ENCODE data around the gene ABCB9.

The ABCB9 gene

DNA sequence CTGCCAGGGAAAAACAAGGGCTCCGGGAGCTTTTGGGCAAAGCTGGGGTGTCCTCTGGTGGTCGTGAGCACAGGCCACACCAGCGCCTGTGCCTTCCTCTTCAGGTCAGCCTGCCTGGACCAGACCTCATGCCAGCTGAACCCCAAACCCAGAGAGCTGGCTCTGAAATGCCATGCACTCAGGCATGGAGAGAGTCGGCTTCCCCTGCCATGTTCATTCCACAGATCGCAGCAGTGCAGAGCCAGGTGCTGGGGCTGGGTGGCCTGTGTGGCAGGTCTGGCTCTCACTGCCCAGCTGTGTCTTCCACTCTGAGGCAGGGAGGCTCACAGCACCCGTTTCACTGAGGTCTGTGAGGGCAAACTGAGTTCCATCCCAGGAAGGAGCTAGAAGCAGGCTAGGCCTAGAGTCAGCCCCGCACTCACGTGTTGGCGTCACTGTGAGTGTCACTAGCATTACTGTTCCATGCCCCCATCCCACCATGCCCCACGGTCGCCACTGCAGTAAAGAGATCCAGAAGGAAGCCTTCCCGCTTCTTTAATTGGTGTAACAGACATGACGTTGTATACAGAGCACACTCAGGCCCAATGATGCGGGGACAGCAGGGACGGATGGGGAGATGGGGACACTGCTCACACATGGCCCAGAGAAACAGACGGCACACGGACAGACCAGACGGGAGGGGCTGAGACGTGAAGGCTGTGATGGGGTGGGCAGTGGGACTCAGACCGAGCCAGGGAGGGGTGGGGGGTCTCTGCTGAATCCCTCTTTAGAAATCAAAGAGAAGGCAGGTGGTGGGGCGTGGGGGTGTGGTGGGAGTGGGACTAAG is 16.9 kb upstream of the ABCB9 start:
- Histone ChIP-seq H3K9me3 (no peaks in the 10 kb centered on the region), H3K4me3 (ENCODE audit: low read depth in 1 of 2, low read length in 1 of 2) (no peak overlapping the region), H3K4me1 (ENCODE audit: control insufficient read depth in 1 of 2, insufficient read depth in 1 of 2, low read depth in 1 of 2, low read length in 1 of 2) (peaks cover 45 to 61% of the 10 kb centered on the region in 2 experiments), H3K36me3 (peaks cover 29% of the 10 kb centered on the region), H3K27me3 (no peaks in the 10 kb centered on the region), H3K27ac (peak overlapping the region; percentile 33)
- TF ChIP-seq, protein P1, sequence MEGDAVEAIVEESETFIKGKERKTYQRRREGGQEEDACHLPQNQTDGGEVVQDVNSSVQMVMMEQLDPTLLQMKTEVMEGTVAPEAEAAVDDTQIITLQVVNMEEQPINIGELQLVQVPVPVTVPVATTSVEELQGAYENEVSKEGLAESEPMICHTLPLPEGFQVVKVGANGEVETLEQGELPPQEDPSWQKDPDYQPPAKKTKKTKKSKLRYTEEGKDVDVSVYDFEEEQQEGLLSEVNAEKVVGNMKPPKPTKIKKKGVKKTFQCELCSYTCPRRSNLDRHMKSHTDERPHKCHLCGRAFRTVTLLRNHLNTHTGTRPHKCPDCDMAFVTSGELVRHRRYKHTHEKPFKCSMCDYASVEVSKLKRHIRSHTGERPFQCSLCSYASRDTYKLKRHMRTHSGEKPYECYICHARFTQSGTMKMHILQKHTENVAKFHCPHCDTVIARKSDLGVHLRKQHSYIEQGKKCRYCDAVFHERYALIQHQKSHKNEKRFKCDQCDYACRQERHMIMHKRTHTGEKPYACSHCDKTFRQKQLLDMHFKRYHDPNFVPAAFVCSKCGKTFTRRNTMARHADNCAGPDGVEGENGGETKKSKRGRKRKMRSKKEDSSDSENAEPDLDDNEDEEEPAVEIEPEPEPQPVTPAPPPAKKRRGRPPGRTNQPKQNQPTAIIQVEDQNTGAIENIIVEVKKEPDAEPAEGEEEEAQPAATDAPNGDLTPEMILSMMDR (IDR thresholded peaks at IDR 0.05): no peak

DNA sequence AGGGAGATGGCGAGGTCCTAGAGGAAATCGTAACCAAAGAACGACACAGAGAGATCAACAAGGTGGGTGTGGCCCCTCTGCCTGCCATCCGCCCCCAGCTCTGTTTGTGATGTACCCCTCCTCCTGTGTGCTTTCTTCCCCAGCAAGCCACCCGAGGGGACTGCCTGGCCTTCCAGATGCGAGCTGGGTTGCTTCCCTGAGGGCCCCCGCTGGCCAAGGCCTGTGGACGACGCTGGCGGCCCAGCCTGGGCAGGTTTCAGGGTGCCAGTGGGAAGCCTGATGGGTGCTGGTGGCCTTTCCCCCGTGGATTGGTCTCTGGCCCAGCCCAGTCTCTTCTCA is 16.2 kb upstream of the ABCB9 start:
- Histone ChIP-seq H3K4me3 (ENCODE audit: low read depth in 1 of 2, low read length in 1 of 2) (no peak overlapping the region), H3K4me1 (ENCODE audit: control insufficient read depth in 1 of 2, insufficient read depth in 1 of 2, low read depth in 1 of 2, low read length in 1 of 2) (peaks cover 45 to 61% of the 10 kb centered on the region in 2 experiments), H3K27me3 (no peaks in the 10 kb centered on the region), H3K27ac (peak overlapping the region; percentile 88), H3K36me3 (peaks cover 29% of the 10 kb centered on the region), H3K9me3 (no peaks in the 10 kb centered on the region)
- TF ChIP-seq, protein P1 (IDR thresholded peaks at IDR 0.05): no peak

DNA sequence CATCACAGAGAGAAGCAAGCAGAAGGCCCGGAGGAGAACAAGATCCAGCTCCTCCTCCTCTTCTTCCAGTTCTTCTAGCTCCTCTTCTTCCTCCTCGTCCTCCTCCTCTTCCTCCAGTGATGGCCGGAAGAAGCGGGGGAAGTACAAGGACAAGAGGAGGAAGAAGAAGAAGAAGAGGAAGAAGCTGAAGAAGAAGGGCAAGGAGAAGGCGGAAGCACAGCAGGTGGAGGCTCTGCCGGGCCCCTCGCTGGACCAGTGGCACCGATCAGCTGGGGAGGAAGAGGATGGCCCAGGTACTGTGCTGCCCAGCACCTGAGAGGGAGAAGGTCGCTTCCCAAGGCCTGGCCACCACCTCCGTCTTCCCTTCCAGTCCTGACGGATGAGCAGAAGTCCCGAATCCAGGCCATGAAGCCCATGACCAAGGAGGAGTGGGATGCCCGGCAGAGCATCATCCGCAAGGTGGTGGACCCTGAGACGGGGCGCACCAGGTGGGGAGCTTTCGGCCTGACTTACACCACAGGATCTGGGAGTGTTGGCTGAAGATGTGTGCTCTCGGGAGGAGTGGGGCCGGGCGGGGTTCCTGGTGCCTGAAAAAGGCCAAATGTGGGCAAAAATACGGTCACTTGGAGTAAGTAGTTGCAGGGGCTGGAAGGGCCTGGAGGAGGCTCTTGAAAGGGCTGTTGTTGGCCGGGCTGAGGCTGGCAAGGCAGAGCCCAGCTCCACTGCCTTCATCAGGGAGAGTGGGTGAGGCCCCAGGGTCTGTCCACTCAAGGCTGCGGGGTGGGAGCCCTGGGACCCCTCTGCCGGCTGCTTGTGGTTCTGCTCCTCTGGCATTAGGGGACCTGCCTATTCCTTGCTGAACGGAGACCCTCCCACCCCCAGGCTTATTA is 15.6 kb upstream of the ABCB9 start:
- peaks cover 45 to 61% of the 10 kb centered on the region in 2 experiments for H3K4me1 ChIP-seq (ENCODE audit: control insufficient read depth in 1 of 2, insufficient read depth in 1 of 2, low read depth in 1 of 2, low read length in 1 of 2)
- H3K36me3 ChIP-seq: peaks cover 33% of the 10 kb centered on the region
- H3K9me3 ChIP-seq: no peaks in the 10 kb centered on the region
- TF ChIP-seq, protein P1 (IDR thresholded peaks at IDR 0.05): no peak
- H3K27me3 ChIP-seq: no peaks in the 10 kb centered on the region
- peak overlapping the region; percentile 88 for H3K27ac ChIP-seq
- H3K4me3 ChIP-seq (ENCODE audit: low read depth in 1 of 2, low read length in 1 of 2): peak overlapping the region; percentile 80 to 95

DNA sequence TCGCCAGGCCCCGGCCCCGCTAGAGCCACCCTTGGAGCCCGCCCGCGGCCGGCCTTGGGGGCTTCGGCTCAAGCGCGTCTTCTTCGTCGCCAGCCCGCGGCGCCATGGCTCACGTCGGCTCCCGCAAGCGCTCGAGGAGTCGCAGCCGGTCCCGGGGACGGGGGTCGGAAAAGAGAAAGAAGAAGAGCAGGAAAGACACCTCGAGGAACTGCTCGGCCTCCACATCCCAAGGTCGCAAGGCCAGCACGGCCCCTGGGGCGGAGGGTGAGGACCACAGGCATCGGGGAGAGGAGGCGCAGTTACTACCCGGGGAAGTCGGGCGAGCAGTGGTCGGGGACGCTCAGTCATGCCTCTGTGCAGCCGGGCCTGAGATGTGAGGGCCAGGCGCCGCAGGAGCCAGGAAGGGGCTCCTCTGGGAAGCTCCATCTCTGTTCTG is 14.8 kb upstream of the ABCB9 start:
- H3K27ac ChIP-seq: peak overlapping the region; percentile 88
- no peaks in the 10 kb centered on the region for H3K9me3 ChIP-seq
- TF ChIP-seq, protein P1 (IDR thresholded peaks at IDR 0.05): no peak
- peaks cover 50 to 69% of the 10 kb centered on the region in 2 experiments for H3K4me1 ChIP-seq (ENCODE audit: control insufficient read depth in 1 of 2, insufficient read depth in 1 of 2, low read depth in 1 of 2, low read length in 1 of 2)
- peaks cover 38% of the 10 kb centered on the region for H3K36me3 ChIP-seq
- peak overlapping the region; percentile 80 to 95 for H3K4me3 ChIP-seq (ENCODE audit: low read depth in 1 of 2, low read length in 1 of 2)
- no peaks in the 10 kb centered on the region for H3K27me3 ChIP-seq

DNA sequence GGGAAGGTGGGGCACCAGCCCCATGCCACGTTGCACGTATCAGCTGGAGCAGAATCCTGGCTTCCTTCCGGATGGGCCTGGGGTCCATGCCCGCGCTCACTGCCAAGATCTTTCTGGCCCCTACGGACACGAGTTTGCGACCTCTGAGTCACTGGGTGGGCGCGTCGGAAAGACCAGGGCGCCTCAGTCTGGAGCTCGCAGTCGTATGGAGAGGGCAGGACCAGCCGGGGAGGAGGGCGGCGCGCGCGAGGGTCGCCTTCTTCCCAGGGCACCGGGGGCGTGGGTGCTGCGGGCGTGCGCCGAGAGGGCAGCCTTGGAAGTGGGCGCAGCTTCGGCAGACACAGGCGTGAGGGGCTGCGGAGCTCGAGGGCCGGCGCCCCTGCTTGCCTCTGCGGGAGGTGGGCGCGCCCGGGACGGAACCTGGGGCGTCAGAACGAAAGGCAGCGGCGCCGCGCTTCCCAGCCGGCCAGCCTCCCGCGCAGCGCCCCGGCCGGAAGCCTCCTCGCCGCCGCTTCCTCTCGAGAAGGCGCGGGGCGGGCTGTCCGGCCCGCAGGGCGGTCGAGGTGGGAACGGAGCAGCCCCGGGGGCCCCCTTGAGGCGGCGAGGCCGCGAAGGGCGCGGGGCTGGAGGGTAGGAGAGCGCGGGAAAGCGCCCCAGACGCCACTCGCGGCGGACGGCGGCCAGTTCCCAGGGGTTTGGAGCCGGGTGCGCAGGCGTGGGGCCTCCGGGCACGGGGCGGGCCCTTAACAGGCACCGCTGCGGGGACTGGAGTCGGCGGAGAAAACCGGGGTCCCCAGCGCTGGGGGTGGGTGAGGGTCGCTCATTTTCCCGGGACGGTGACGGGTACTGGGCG is 14.1 kb upstream of the ABCB9 start, which contains the start of gene ARL6IP4:
Gene ARL6IP4, plus strand, starts transcription at position 499 of the 853 bp plus-strand sequence. CDS start 459 bp downstream, outside the sequence.
- H3K36me3 ChIP-seq: peaks cover 38% of the 10 kb centered on the region
- H3K27me3 ChIP-seq: no peaks in the 10 kb centered on the region
- peak within 1 kb of the TSS; percentile 88 for H3K27ac ChIP-seq
- peaks cover 57 to 75% of the 10 kb centered on the region in 2 experiments for H3K4me1 ChIP-seq (ENCODE audit: control insufficient read depth in 1 of 2, insufficient read depth in 1 of 2, low read depth in 1 of 2, low read length in 1 of 2)
- TF ChIP-seq, protein P1 (IDR thresholded peaks at IDR 0.05): no peak
- H3K9me3 ChIP-seq: no peaks in the 10 kb centered on the region
- H3K4me3 ChIP-seq (ENCODE audit: low read depth in 1 of 2, low read length in 1 of 2): peak within 1 kb of the TSS; percentile 80 to 95

Data from neutrophil (primary cell).